Neutrophil (primary cell): Measurements from ENCODE around the gene NKIRAS2.
A peak's percentile ranks its signal among the peaks of the same experiment; 100 is the strongest.

Experiments used
- H3K27ac ChIP-seq: fragments of 200-600 bp; sonication (generic); 2 replicates; pipeline ENCODE4 v1.5.1; 2016; ENCODE audit warnings: mild to moderate bottlenecking, moderate library complexity
- H3K27me3 ChIP-seq: fragments of 200-600 bp; sonication (generic); 2 replicates; pipeline ENCODE4 v1.6.0; 2016; ENCODE audit warnings: mild to moderate bottlenecking
- H3K36me3 ChIP-seq: fragments of 200-600 bp; sonication (generic); 2 replicates; pipeline ENCODE4 v1.5.1; 2017
- H3K4me1 ChIP-seq, 2 experiments: fragments of 200-600 bp in 1 of 2; sonication (generic) in 1 of 2; 1 replicate in 1 of 2; 2 replicates in 1 of 2; pipeline versions ENCODE4 v1.5.1 to v1.6.1; 2013 to 2016; ENCODE audit warnings: low read depth in 1 of 2, low read length in 1 of 2, mild to moderate bottlenecking in 1 of 2, moderate library complexity in 1 of 2; ENCODE audit not compliant: control insufficient read depth in 1 of 2, insufficient read depth in 1 of 2
- H3K4me3 ChIP-seq, 2 experiments: fragments of 200-600 bp in 1 of 2; sonication (generic) in 1 of 2; 1 replicate in 1 of 2; 2 replicates in 1 of 2; pipeline ENCODE4 v1.5.1; 2013 to 2016; ENCODE audit warnings: low read depth in 1 of 2, low read length in 1 of 2, mild to moderate bottlenecking in 1 of 2, moderate library complexity in 1 of 2
- H3K9me3 ChIP-seq: fragments of 200-600 bp; sonication (generic); 2 replicates; pipeline ENCODE4 v1.5.1; 2016
- CTCF ChIP-seq: fragments of 200-600 bp; sonication (generic); IDR thresholded peaks from 2 replicates; pipeline ENCODE4 v1.5.1; 2016; ENCODE audit warnings: antibody characterized with exemption

Gene NKIRAS2

GRCh38 chr17:42065201-42065600 lies 45.3 kb downstream of the NKIRAS2 start:
- TF ChIP-seq CTCF, result no peak
- no peak overlapping the region for H3K27ac ChIP-seq
- no peaks in the 10 kb centered on the region for H3K36me3 ChIP-seq
- no peaks in the 10 kb centered on the region for H3K9me3 ChIP-seq
- H3K4me1 ChIP-seq, result no peaks in the 10 kb centered on the region
- no peak overlapping the region for H3K4me3 ChIP-seq
- H3K27me3 ChIP-seq, result peaks cover 14% of the 10 kb centered on the region

GRCh38 chr17:42067371-42068091 lies 47.6 kb downstream of the NKIRAS2 start:
- Histone ChIP-seq H3K4me1 (peaks cover 0 to 6% of the 10 kb centered on the region in 2 experiments), H3K9me3 (no peaks in the 10 kb centered on the region), H3K4me3 (no peak overlapping the region), H3K27me3 (peaks cover 37% of the 10 kb centered on the region), H3K36me3 (no peaks in the 10 kb centered on the region), H3K27ac (no peak overlapping the region)
- peak; percentile 92 for TF ChIP-seq CTCF

GRCh38 chr17:42068979-42069378 lies 49.1 kb downstream of the NKIRAS2 start:
- Histone ChIP-seq H3K9me3 (no peaks in the 10 kb centered on the region), H3K27me3 (peaks cover 45% of the 10 kb centered on the region), H3K27ac (no peak overlapping the region), H3K36me3 (no peaks in the 10 kb centered on the region), H3K4me1 (peaks cover 0 to 11% of the 10 kb centered on the region in 2 experiments), H3K4me3 (no peak overlapping the region)
- TF ChIP-seq CTCF, result no peak

GRCh38 chr17:42071810-42072209 lies 51.9 kb downstream of the NKIRAS2 start:
- H3K4me1 ChIP-seq, result peaks cover 0 to 11% of the 10 kb centered on the region in 2 experiments
- peaks cover 49% of the 10 kb centered on the region for H3K27me3 ChIP-seq
- no peak for TF ChIP-seq CTCF
- no peaks in the 10 kb centered on the region for H3K36me3 ChIP-seq
- no peak overlapping the region for H3K27ac ChIP-seq
- H3K4me3 ChIP-seq, result no peak overlapping the region
- H3K9me3 ChIP-seq, result no peaks in the 10 kb centered on the region

- Histone ChIP-seq H3K36me3 (no peaks in the 10 kb centered on the region), H3K4me3 (no peak overlapping the region), H3K4me1 (peaks cover 0 to 11% of the 10 kb centered on the region in 2 experiments), H3K27ac (no peak overlapping the region), H3K9me3 (no peaks in the 10 kb centered on the region), H3K27me3 (peaks cover 49% of the 10 kb centered on the region)
- TF ChIP-seq CTCF, result no peak
These were observed 52.7 kb downstream of the NKIRAS2 start for GRCh38 chr17:42072323-42073187.
